K562 (cell line): ENCODE data around the gene BTG2. TPM values are rescaled to one million over a fixed set of nuclear protein-coding genes. Genes with fewer than 3 reads are reported as not detected.

Experiments
- ATAC-seq: fragments of 200-7000 bp; cut with Tn5 transposase; 3 replicates; pipeline ENCODE4 v1.9.1; 2020; ENCODE audit warnings: moderate library complexity
- BruUV-seq: library from RNA; stranded (reverse); fragments of 400-500 nt; replicated peaks from 2 replicates; lab custom pipeline; 2021; lab: Mats Ljungman, UMichigan
- CTCF ChIA-PET: fragments of 300-600 bp; formaldehyde crosslinking; extraction: SDS; loops from one replicate; lab custom pipeline; 2021; ENCODE audit warnings: low intra/inter-chr PET ratio; lab: Yijun Ruan, JAX
- POLR2A ChIA-PET: fragments of 300-600, 350-650 bp; sonication (Branson Sonifier 250); formaldehyde crosslinking; extraction: SDS; loops from one replicate; lab custom pipeline; 2021; ENCODE audit warnings: antibody characterized with exemption, inconsistent platforms; lab: Yijun Ruan, JAX
- DNase-seq, 4 experiments: peaks; one replicate each; pipeline versions ENCODE4 v3.0.0 to v3.0.0-alpha.2; 2011 to 2018; ENCODE audit warnings: low spot score in 3 of 4, mixed read lengths in 3 of 4; ENCODE audit errors: extremely low read depth in 1 of 4
- FAIRE-seq: peaks from 2 replicates; lab custom pipeline; 2011; peaks lifted over from hg19 to GRCh38; lab: Jason Lieb, UNC
- H2AFZ ChIP-seq: 2 replicates; pipeline ENCODE4 v1.6.0; 2011; ENCODE audit warnings: low read depth, low read length, control low read depth, inconsistent platforms
- H3K27ac ChIP-seq: fragments of 200-600 bp; 3 replicates; pipeline ENCODE4 v1.8.0; 2011; ENCODE audit warnings: low read depth, mild to moderate bottlenecking, control low read depth, inconsistent platforms, low read length, moderate library complexity, mixed read lengths; ENCODE audit errors: extremely low read depth
- H3K27me3 ChIP-seq, 2 experiments: fragments of 300-600 bp in 1 of 2; 2 replicates in 1 of 2; 3 replicates in 1 of 2; pipeline versions ENCODE4 v1.6.0 to v1.8.0; 2011; ENCODE audit warnings: inconsistent platforms in 2 of 2, low read length in 2 of 2, mild to moderate bottlenecking in 1 of 2, mixed read lengths in 1 of 2, moderate library complexity in 1 of 2; ENCODE audit not compliant: control insufficient read depth in 2 of 2, insufficient read depth in 2 of 2
- H3K36me3 ChIP-seq: fragments of 300-600 bp; 3 replicates; pipeline ENCODE4 v1.8.0; 2011; ENCODE audit warnings: mild to moderate bottlenecking, low read length, inconsistent platforms; ENCODE audit not compliant: control insufficient read depth, insufficient read depth
- H3K4me1 ChIP-seq, 2 experiments: fragments of 200-600 bp in 1 of 2; replicated peaks in 1 of 2; 2 replicates in 1 of 2; 3 replicates in 1 of 2; pipeline versions ENCODE4 v1.5.1 to v1.8.0; 2011; ENCODE audit warnings: inconsistent platforms in 2 of 2, low read length in 2 of 2, mild to moderate bottlenecking in 1 of 2, mixed read lengths in 1 of 2, moderate library complexity in 1 of 2; ENCODE audit not compliant: control insufficient read depth in 2 of 2, insufficient read depth in 2 of 2
- H3K4me2 ChIP-seq: 2 replicates; pipeline ENCODE4 v1.6.1; 2011; ENCODE audit warnings: low read length, control low read depth, inconsistent platforms, mixed read lengths; ENCODE audit not compliant: insufficient read depth
- H3K4me3 ChIP-seq: fragments of 200-600 bp; sonication (generic), shearing (Covaris generic); 2 replicates; pipeline ENCODE4 v1.5.1; 2016; ENCODE audit warnings: control low read depth, inconsistent platforms
- H3K79me2 ChIP-seq: fragments of 200-600 bp; 3 replicates; pipeline ENCODE4 v1.8.0; 2011; ENCODE audit warnings: low read length, inconsistent platforms; ENCODE audit not compliant: control insufficient read depth, insufficient read depth
- H3K9ac ChIP-seq, 2 experiments: 2 replicates each; pipeline versions ENCODE4 v1.6.0 to v1.6.1; 2011; ENCODE audit warnings: low read depth in 2 of 2, low read length in 2 of 2, control low read depth in 1 of 2, inconsistent platforms in 1 of 2, mild to moderate bottlenecking in 1 of 2, mixed read lengths in 1 of 2; ENCODE audit not compliant: insufficient read depth in 1 of 2
- H3K9me1 ChIP-seq: one replicate; pipeline ENCODE4 v1.6.0; 2011; ENCODE audit warnings: inconsistent platforms, mild to moderate bottlenecking, low read length, moderate library complexity; ENCODE audit not compliant: control insufficient read depth, insufficient read depth
- H3K9me3 ChIP-seq: replicated peaks from 2 replicates; pipeline ENCODE4 v1.5.1; 2011; ENCODE audit warnings: low read depth, low read length, inconsistent platforms; ENCODE audit not compliant: control insufficient read depth, insufficient read depth
- H4K20me1 ChIP-seq: replicated peaks from 2 replicates; pipeline ENCODE4 v1.6.1; 2011; ENCODE audit warnings: low read length, inconsistent platforms, mixed read lengths; ENCODE audit not compliant: control insufficient read depth, insufficient read depth
- ARNT ChIP-seq, 2 experiments: fragments of 450-650 bp; IDR thresholded peaks; 2 replicates each; pipeline ENCODE4 v1.6.1; 2016; ENCODE audit warnings: mild to moderate bottlenecking in 1 of 2
- ZNF41 ChIP-seq: fragments of 250-450 bp; sonication (Bioruptor Pico); conservative IDR thresholded peaks from 2 replicates; pipeline ENCODE4 v1.4.0; 2020; ENCODE audit warnings: mild to moderate bottlenecking
- WGBS: fragments of 100-300 bp; shearing (Covaris generic); methylation state at CpG from one replicate; pipeline ENCODE4 v1.1.6; 2016; ENCODE audit warnings: low coverage, mixed read lengths; ENCODE audit not compliant: insufficient coverage; ENCODE audit errors: missing lambda C conversion rate; 5-methylcytosine and 5-hydroxymethylcytosine counted together
- in situ Hi-C: fragments of 300-500 bp; cut with MboI; formaldehyde crosslinking; loops from 4 replicates; pipeline ENCODE4 v1.15.0; 2018; ENCODE audit warnings: inconsistent platforms, mixed read lengths
- intact Hi-C: fragments of 100-400 bp; cut with micrococcal nuclease; formaldehyde crosslinking; loops from 2 replicates; pipeline ENCODE4 v1.14.2; 2022
- polyA plus RNA-seq, 8 experiments: library from polyadenylated mRNA; depleted of rRNA in 4 of 8; stranded (reverse) in 5 of 8; unstranded in 3 of 8; fragments of >200 nt; fragmentation: Nextera tagmentation in 2 of 8; fragmentation: Illumina TruSeq in 1 of 8; extraction: Ambion mirVana in 2 of 8; extraction: Trizol in 1 of 8; gene quantifications; 2 replicates each; pipeline versions ENCODE4 v1.2.1 to v1.2.3, GENCODE V29; 2011 to 2014; ENCODE audit warnings: inconsistent platforms in 1 of 8, missing spikeins in 1 of 8
- total RNA-seq, 7 experiments: library from RNA; depleted of rRNA in 6 of 7; stranded (reverse); fragments of >200 nt in 6 of 7; fragmentation: Illumina TruSeq in 2 of 7; extraction: Trizol in 2 of 7; gene quantifications; 2 replicates each; pipeline versions ENCODE4 v1.2.1 to v1.2.3, GENCODE V29; 2011 to 2021; ENCODE audit warnings: low replicate concordance in 1 of 7
- TF ChIP-seq, protein P1 (sequence below), 3 experiments: IDR thresholded peaks in 2 of 3; conservative IDR thresholded peaks in 1 of 3; 2 replicates each; pipeline ENCODE4 v1.5.1; 2011 to 2012; ENCODE audit warnings: low read length in 3 of 3, mild to moderate bottlenecking in 3 of 3, control low read depth in 2 of 3, improper control_type of control experiment in 1 of 3, inconsistent platforms in 1 of 3, low read depth in 1 of 3, mixed read lengths in 1 of 3, moderate library complexity in 1 of 3; ENCODE audit not compliant: insufficient read depth in 2 of 3

Gene BTG2
- total and polyA plus RNA-seq, 9 of the 15 experiments (the other 6 are each of a cell fraction or from before 2014, with no cell fraction given), result 2.3 to 41.9 (median 8.7) TPM

DNA sequence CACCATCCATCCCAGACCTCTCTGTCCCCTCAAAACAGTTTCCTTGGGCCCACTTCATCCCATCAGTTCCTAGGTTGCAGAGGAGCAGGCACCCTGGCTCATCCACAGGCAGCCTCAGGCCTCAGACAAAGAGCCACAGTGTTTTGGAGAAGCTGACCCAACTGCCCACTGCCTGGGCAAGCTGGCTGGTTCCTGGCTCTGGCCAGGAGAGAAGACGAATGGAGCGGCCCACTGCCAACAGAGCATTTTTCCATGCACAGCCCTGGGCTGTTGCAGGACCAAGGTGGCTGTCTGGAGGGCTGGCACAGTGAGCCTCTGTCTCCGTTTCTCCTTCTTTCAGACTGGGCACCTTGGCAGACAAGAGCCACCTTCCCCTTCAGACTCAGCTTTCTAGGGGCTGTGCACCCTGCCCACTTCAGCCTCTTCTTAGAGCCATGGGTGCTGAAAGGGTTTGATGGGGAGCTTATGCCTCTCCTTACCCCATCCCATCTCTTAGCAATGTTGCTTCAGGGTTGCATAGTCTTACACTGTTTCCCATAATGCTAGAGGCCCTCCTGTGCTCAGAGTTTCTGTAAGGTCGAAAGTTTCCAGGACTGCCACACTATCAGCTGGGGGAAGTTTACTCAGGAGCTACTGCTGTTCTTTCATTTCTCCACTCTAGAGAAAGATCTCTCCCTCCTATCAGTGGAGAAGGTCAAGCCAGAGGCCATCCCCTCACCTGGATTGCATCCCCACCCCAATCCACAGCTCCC, 44.6 kb downstream of the BTG2 start (continued):
- no peak for TF ChIP-seq ZNF41 (CRISPR knock-in tag)
- TF ChIP-seq, all 486 proteins: peak for 4

GRCh38 chr1:203351037-203351625, 45.8 kb downstream of the BTG2 start, which contains the start of gene FMOD:
Gene FMOD, minus strand, starts transcription at chr1:203351122. Its CDS starts 2,852 bp downstream, at chr1:203348270.
- no peaks in the 10 kb centered on the region for H3K9me3 ChIP-seq
- H2AFZ ChIP-seq, result no peak within 1 kb of the TSS
- H3K9me1 ChIP-seq, result no peaks in the 10 kb centered on the region
- CTCF ChIA-PET, result interaction anchor here (0.6 kb wide), 1 partner anchor 8 kb away, joined by 3 read pairs; no protein-coding TSS in a partner anchor
- no TSS peak for BruUV-seq
- peaks cover 49 to 71% of the 10 kb centered on the region in 2 experiments for H3K27me3 ChIP-seq
- no peaks in the 10 kb centered on the region for H3K36me3 ChIP-seq
- no peaks in the 10 kb centered on the region for H3K79me2 ChIP-seq
- peak; percentile 38 to 50 (median 43) for DNase-seq
- in situ Hi-C loops, result loop anchor here (5.0 kb wide), 1 partner anchor 351 kb away; no protein-coding TSS in a partner anchor
- H3K4me3 ChIP-seq, result no peak within 1 kb of the TSS
- no peaks in the 10 kb centered on the region for H3K4me1 ChIP-seq
- no peak for TF ChIP-seq ARNT (IDR thresholded peaks at IDR 0.05)
- TF ChIP-seq, protein P1, sequence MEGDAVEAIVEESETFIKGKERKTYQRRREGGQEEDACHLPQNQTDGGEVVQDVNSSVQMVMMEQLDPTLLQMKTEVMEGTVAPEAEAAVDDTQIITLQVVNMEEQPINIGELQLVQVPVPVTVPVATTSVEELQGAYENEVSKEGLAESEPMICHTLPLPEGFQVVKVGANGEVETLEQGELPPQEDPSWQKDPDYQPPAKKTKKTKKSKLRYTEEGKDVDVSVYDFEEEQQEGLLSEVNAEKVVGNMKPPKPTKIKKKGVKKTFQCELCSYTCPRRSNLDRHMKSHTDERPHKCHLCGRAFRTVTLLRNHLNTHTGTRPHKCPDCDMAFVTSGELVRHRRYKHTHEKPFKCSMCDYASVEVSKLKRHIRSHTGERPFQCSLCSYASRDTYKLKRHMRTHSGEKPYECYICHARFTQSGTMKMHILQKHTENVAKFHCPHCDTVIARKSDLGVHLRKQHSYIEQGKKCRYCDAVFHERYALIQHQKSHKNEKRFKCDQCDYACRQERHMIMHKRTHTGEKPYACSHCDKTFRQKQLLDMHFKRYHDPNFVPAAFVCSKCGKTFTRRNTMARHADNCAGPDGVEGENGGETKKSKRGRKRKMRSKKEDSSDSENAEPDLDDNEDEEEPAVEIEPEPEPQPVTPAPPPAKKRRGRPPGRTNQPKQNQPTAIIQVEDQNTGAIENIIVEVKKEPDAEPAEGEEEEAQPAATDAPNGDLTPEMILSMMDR (IDR thresholded peaks at IDR 0.05 in 2 of 3, conservative IDR thresholded peaks at IDR 0.05 in 1 of 3; ENCODE audit: insufficient read depth in 2 of 3, low read depth in 1 of 3, low read length in 3 of 3), result peak; percentile 5 to 45 (median 32); a peak in 4 of 6 replicates
- POLR2A ChIA-PET, result interaction anchor here (0.7 to 1.0 kb wide), 3 partner anchors 11 to 20 kb away, joined by 3 to 4 read pairs (median 4); no protein-coding TSS in a partner anchor
- no peak within 1 kb of the TSS for H3K9ac ChIP-seq
- ATAC-seq, result peak; percentile 86
- no peak within 1 kb of the TSS for H3K4me2 ChIP-seq
- intact Hi-C loops, result no loop called here
- H4K20me1 ChIP-seq, result peaks cover 11% of the 10 kb centered on the region; the same call in 1 of the 2 replicates
- no peak within 1 kb of the TSS for H3K27ac ChIP-seq
- 4% methylated on average over 17 of the region's 17 CpGs for WGBS
- peak; percentile 77 for FAIRE-seq
